ENCODE results near the gene FOXQ1.

FOXQ1 gene

DNA sequence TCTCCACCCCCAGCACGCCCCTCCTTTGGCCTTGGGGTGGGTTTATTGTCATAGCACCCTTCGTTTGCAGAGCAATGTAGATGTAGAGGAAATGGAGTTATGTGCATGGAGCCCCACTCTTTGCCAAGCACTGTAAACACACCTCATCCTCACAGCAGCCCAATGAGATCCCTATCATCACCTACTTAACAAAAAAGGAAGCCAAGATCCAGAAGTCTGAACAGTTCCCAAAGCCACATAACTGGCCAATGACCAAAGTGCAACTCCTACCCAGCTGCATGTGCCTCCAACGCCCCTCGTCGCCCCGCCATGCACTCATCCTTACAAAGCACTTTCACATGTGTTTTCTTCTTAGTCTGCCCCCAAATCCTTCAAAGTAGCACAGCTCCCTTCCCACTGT, 21.8 kb upstream of the FOXQ1 start:
- TF ChIP-seq, protein P1, sequence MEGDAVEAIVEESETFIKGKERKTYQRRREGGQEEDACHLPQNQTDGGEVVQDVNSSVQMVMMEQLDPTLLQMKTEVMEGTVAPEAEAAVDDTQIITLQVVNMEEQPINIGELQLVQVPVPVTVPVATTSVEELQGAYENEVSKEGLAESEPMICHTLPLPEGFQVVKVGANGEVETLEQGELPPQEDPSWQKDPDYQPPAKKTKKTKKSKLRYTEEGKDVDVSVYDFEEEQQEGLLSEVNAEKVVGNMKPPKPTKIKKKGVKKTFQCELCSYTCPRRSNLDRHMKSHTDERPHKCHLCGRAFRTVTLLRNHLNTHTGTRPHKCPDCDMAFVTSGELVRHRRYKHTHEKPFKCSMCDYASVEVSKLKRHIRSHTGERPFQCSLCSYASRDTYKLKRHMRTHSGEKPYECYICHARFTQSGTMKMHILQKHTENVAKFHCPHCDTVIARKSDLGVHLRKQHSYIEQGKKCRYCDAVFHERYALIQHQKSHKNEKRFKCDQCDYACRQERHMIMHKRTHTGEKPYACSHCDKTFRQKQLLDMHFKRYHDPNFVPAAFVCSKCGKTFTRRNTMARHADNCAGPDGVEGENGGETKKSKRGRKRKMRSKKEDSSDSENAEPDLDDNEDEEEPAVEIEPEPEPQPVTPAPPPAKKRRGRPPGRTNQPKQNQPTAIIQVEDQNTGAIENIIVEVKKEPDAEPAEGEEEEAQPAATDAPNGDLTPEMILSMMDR (IDR thresholded peaks at IDR 0.05; ENCODE audit: extremely low read depth, insufficient read depth, missing control alignments): no peak

GRCh38 chr6:1290805-1291204, 21.1 kb upstream of the FOXQ1 start:
- no peak for DNase-seq (ENCODE audit: low spot score)
- in situ Hi-C loops (cut with MboI; ENCODE audit: low pct_unique_long_range_greater_than_20kb, low sequenced_read_pairs, unreplicated experiment): no loop called here
- TF ChIP-seq, protein P1 (IDR thresholded peaks at IDR 0.05; ENCODE audit: extremely low read depth, insufficient read depth, missing control alignments): no peak

More for the DNA sequence above, 21.8 kb upstream of the FOXQ1 start:
- in situ Hi-C loops (cut with MboI; ENCODE audit: low pct_unique_long_range_greater_than_20kb, low sequenced_read_pairs, unreplicated experiment): no loop called here
- no peak for DNase-seq (ENCODE audit: low spot score)

DNA sequence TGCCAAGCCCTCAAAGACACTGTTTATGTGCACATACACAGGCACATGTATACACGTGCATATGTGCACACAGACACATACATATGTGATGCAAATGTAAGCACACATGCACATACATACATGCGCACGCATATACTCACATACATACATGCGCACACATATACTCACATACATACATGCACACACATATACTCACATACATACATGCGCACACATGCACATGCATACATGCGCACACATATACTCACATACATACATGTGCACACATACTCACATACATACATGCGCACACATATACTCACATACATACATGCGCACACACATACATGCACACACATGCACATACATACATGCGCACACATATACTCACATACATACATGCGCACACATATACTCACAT, 20.5 kb upstream of the FOXQ1 start:
- no peak for DNase-seq (ENCODE audit: low spot score)
- in situ Hi-C loops (cut with MboI; ENCODE audit: low pct_unique_long_range_greater_than_20kb, low sequenced_read_pairs, unreplicated experiment): no loop called here
- TF ChIP-seq, protein P1 (IDR thresholded peaks at IDR 0.05; ENCODE audit: extremely low read depth, insufficient read depth, missing control alignments): no peak

DNA sequence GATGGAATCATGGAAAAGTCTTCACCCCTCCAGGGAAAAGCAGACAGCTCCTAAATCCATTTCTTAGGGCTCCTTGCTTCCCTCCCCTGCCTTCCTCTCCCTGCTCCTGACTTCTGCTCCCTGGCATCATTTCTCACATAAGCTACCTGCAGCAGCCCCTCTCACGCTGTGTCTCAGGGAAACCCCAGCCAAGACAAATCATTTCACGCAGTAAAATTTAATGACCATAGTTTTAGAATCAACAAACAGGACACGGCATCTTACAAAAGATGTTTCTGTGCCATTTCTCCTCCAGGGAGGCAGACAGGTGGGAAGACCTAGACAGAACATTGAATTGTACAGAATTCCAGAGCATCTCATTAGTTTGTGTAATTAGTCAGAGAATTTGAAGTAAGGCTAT, 16.5 kb upstream of the FOXQ1 start:
- no peak for DNase-seq (ENCODE audit: low spot score)
- TF ChIP-seq, protein P1 (IDR thresholded peaks at IDR 0.05; ENCODE audit: extremely low read depth, insufficient read depth, missing control alignments): no peak
- in situ Hi-C loops (cut with MboI; ENCODE audit: low pct_unique_long_range_greater_than_20kb, low sequenced_read_pairs, unreplicated experiment): no loop called here

DNA sequence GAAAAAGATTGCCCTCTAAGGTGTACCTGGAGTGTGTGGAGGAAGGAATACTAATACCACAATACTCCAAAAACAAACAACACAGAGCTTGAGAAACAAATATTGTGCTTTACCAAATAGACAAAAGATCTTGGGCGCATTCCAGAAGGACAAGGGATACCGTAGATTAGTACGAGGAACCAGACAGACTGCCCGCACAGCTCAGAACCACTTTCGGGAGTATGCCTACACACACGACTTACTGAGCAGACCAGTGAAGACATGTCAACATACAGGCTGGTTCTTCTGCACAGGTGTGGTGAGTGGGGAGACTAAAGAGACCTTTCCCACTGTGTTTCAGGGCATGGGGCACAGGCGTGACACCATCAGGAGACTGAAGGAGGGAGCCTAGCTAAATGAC, 15.8 kb upstream of the FOXQ1 start:
- TF ChIP-seq, protein P1 (IDR thresholded peaks at IDR 0.05; ENCODE audit: extremely low read depth, insufficient read depth, missing control alignments): no peak
- DNase-seq (ENCODE audit: low spot score): no peak
- in situ Hi-C loops (cut with MboI; ENCODE audit: low pct_unique_long_range_greater_than_20kb, low sequenced_read_pairs, unreplicated experiment): no loop called here

DNA sequence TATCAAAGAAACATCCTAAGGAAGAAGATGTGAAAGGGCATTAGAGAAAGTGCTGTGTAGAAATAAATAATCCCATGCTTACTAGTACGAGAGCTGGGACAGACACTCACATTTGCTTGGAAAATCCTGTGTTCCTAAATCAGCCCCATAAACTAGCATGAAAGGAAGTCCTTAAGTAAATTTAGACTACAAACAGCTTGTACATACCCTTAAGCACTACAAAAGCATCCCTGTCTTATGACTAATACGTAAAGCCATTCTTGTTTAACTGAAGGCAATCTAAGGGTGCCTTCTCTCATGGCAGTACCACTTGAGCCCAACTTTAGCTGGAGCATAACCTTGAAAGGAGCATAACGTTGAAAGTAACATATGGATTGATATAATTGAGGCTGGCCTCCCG, 15.4 kb upstream of the FOXQ1 start:
- in situ Hi-C loops (cut with MboI; ENCODE audit: low pct_unique_long_range_greater_than_20kb, low sequenced_read_pairs, unreplicated experiment): no loop called here
- DNase-seq (ENCODE audit: low spot score): no peak
- TF ChIP-seq, protein P1 (IDR thresholded peaks at IDR 0.05; ENCODE audit: extremely low read depth, insufficient read depth, missing control alignments): no peak

DNA sequence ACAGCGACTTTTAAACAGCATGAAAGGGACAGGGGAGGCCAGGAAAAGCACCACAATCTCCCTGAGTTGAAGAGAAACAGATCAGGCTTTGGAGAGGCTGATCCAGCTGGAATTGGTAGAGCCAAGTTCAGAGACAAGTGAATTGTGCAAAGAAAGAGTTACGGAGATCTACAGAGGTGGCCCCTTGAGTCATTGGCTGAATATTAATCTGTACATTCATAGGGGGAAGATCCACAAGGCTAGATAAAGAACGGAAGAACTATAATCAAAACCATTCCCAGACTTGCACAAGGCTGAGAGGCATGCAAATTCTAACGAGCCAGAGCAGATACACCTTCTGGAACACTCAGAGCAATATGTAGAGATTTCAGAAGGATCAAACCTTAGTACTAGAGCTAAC, 14.2 kb upstream of the FOXQ1 start:
- DNase-seq (ENCODE audit: low spot score): no peak
- TF ChIP-seq, protein P1 (IDR thresholded peaks at IDR 0.05; ENCODE audit: extremely low read depth, insufficient read depth, missing control alignments): no peak

More for the DNA sequence above, 14.2 kb upstream of the FOXQ1 start:
- in situ Hi-C loops (cut with MboI; ENCODE audit: low pct_unique_long_range_greater_than_20kb, low sequenced_read_pairs, unreplicated experiment): no loop called here

All from GM13977 (cell line).